GM23248 (cell line): Measurements from ENCODE around the gene HOXB2.

ENCODE experiments used
- EZH2 ChIP-seq: fragments of 200-600 bp; sonication (generic); IDR thresholded peaks from 2 replicates; pipeline ENCODE4 v1.6.1; 2018; ENCODE audit warnings: antibody characterized with exemption, mild to moderate bottlenecking; ENCODE audit not compliant: insufficient read depth, poor library complexity, severe bottlenecking
- EZH2phosphoT487 ChIP-seq: fragments of 200-600 bp; sonication (generic); IDR thresholded peaks from 2 replicates; pipeline ENCODE4 v1.6.1; 2018; ENCODE audit warnings: antibody characterized with exemption, moderate library complexity, mild to moderate bottlenecking, low read depth; ENCODE audit not compliant: insufficient read depth

- TF ChIP-seq EZH2phosphoT487 = no peak
- TF ChIP-seq EZH2 = no peak
These were observed 39.4 kb upstream of the HOXB2 start for GRCh38 chr17:48584223-48584741.
